ENCODE data around the gene FKTN.

The FKTN gene

GRCh38 chr9:105679257-105680022 lies 121.5 kb downstream of the FKTN start:
- no peak for DNase-seq

DNA sequence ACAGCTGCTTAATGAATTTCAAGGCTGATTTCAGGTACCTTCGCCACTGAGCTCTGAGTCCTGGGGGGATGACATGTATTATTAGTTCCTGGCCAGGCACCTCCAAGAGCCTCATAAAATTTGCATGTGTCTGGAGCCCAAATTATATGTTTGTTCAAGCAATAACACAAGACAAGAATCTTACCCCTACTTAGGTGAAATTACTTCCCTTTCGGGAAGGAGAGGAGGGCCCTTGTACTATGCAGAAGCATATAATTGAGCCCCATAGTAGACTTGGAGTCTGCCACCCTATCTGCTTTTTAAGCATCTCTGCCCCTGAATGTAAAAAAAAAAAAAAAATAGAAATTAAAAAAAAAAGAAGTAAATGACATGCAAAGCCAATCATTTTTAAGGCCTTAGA lies 123.4 kb downstream of the FKTN start:
- DNase-seq, result no peak

DNA sequence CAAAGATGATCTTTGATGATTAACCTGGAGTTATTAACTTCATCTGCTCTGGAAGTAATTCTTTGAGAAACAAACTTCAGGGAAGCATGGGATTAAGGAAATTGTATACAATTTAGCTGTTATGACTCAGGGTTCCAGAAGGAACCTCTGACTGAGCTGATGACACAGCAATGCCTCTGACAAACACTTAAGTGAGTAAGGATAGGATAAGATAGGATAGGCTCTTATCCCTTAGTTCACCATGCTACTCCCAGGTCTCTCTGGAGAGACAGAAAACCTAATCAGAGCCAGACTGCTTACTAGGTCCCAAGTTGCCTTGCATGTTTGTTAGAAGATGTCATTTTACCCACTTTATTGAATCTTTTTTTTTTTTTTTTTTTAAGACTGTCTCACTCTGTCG lies 123.8 kb downstream of the FKTN start:
- DNase-seq, result no peak

DNA sequence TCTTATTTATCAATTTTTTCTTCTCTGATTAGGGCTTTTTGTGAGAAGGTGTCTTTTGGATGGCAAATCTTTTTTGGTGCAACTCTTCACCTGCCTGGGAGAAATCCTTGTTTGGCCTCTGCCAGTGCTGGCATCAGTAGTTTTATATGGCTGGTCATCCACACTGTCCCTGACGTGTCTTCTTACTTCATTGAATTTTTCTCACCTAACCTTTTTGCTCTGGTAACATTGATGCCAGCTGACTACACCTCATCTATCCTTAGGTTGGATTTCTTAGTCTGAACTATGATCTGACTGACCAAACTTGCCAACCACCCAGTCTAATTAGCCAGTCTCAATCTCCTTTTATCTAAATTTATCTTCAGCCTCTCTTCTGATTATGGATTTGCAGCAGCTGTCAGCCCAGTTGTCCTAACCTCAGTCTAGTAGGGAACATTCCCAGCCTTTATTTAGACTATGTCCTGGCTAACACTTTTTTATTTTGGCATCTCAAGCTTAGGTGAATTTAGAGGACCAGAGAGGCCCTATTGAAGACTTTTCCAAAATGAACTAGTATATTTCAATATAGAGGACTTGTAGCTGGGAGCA lies 125.9 kb downstream of the FKTN start:
- DNase-seq, result no peak

- DNase-seq, result no peak
These were observed 129.0 kb downstream of the FKTN start for GRCh38 chr9:105686936-105687335.
